LNCaP clone FGC (cell line): Measurements from ENCODE around the gene SAFB.

Experiments used
- DNase-seq: peaks from one replicate; pipeline ENCODE4 v3.0.0-alpha.2; 2011; ENCODE audit warnings: low read depth
- H3K4me3 ChIP-seq: 2 replicates; pipeline ENCODE4 v1.5.1; 2011; ENCODE audit warnings: mild to moderate bottlenecking, low read depth, low read length, control low read depth
- TF ChIP-seq, protein P1 (sequence below): IDR thresholded peaks from 2 replicates; pipeline ENCODE4 v1.5.1; 2012; ENCODE audit warnings: mild to moderate bottlenecking; ENCODE audit not compliant: control insufficient read depth, insufficient read depth; ENCODE audit errors: extremely low read depth

SAFB gene

DNA sequence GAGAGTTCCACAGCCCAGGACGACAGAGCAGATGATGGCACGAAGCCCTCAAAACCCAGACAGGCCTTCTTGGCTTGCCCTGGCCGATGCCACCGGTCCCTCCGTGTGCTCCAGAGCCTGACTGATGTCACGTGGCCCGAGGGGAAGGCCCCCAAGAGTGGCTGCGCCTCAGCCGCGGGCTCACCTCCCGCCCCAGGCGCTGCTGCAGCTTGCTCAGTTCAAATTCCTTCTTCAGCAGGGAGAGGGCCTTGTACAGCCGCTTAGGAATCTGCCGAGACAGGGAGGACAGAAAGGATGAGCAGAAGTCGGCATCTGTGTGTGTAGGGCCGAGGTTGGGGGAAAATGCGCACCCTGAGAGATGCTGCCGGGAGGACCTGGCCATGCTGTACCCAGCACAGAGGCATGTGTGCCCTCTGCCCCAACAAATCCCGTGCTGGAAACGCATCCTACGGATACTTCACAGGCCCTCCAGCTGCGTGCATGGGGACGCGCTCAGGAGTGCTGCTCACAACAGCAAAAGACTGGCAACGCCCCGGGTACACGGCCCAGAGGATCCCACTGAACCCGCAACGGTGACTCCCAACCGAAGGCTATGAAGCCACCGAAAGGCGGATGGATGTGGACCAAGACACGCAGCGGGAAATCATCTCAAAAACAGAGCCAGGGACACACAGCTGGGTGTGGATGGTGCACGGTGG, 84.1 kb downstream of the SAFB start:
- TF ChIP-seq, protein P1, sequence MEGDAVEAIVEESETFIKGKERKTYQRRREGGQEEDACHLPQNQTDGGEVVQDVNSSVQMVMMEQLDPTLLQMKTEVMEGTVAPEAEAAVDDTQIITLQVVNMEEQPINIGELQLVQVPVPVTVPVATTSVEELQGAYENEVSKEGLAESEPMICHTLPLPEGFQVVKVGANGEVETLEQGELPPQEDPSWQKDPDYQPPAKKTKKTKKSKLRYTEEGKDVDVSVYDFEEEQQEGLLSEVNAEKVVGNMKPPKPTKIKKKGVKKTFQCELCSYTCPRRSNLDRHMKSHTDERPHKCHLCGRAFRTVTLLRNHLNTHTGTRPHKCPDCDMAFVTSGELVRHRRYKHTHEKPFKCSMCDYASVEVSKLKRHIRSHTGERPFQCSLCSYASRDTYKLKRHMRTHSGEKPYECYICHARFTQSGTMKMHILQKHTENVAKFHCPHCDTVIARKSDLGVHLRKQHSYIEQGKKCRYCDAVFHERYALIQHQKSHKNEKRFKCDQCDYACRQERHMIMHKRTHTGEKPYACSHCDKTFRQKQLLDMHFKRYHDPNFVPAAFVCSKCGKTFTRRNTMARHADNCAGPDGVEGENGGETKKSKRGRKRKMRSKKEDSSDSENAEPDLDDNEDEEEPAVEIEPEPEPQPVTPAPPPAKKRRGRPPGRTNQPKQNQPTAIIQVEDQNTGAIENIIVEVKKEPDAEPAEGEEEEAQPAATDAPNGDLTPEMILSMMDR, result no peak
- H3K4me3 ChIP-seq, result no peak overlapping the region
- no peak for DNase-seq

DNA sequence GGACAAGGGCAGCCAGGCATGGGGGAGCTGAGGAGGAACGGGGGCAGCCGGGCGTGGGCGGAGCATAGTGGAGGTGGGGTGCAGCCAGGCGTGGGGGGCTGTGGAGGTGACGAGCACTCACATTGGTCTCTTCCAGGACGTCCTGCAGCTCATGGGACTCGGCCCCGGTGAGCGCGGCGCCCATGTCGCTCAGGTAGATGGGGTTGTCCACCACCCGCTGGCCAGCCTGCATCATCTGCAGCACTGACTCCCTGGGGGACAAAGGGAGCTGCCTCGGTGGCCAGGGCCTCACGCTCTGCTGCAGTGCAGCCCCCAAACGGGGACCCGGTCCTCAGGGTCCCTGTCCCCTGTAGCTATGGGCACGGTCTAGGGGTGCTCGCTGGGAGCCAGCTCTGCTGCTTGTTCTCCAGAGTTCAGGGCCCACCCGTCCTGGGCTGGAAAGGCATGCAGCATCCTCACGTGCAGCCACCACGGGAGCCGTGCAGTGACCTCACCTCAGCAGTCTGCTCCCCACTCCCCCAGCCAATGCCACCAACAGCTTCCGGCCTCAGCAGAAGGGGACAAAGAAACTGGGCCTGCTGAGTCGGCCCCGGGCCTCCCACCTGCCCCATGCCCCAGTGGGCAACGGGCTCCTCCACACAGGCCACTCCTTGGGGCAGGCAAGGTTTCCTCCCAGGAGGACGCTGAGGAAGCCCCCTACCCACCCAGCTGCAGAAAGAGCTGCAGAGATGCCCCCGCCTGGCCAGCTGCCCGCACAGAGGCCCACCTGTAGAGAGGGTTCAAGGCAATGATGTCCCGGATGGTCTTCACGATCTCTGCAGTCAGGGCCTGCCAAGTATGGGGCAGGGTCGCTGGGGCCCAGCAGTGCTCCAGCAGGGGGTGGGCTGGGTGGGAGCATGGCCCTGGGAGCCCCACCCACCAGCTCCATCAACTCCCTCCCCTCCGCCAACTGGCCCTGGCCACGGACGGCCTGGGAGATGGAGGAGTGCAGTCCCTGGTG, 85.0 kb downstream of the SAFB start:
- TF ChIP-seq, protein P1, result no peak
- DNase-seq, result no peak
- no peak overlapping the region for H3K4me3 ChIP-seq

DNA sequence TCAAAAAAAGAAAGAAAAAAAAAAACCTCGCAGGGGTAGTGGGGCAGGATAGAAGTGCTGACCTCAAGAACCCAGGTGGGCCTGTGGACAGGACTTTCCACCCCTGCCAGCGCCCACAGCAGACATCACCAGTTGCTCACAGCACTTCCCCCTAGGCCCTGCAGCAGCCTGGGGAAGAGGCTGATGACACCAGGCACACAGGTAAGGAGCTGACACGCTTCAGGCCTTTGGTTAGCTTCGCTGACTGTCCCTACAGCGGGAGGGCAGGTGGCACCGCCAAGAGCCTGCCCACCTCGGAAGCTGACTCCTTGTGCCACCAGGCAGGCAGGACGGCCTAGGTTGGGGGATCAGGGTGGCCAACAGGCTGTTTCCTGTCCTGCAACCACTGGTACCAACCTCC, 88.1 kb downstream of the SAFB start:
- no peak overlapping the region for H3K4me3 ChIP-seq
- TF ChIP-seq, protein P1, result no peak
- no peak for DNase-seq

DNA sequence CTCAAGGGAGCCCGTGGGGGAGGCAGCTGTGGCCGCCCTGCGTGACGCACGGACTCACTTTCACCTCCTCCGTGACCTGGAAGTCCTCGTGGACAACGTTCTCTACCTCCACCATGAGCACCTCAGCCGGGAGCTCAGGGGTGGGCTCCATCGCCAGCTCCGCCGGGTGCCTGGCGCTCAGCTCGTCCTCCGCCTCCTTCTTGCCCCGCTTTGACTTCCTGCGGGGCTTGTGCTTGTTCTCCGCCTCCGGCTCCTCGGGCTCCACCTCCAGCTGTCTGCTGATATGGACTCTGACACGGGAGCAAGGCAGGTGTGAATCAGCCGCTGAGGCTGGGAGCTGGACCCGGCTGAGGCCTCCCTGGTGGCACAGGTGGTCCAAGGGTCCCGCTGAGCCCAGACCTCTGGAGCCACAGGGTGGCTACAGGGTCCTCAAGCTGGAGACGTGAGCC, 88.9 kb downstream of the SAFB start:
- TF ChIP-seq, protein P1, result no peak
- no peak for DNase-seq
- no peak overlapping the region for H3K4me3 ChIP-seq

DNA sequence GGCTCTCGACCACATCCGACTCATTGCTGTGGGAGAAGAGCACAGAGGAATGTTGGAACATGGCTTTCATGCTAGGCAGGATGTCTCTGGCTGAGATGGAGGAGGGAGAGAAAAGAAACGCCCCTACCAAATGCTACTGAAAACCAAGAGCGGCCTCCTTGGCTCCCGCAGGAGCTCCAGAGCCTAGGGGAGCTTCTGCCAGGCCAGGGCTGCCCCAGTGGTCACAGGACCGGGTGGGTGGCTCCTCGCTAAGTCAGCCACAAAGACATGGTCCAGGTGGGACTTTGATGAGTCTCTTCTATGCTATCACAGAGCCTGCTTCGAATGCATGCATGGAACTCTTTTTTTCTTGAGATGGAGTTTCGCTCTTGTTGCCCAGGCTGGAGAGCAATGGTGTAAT, 90.3 kb downstream of the SAFB start:
- TF ChIP-seq, protein P1, result no peak
- DNase-seq, result no peak
- no peak overlapping the region for H3K4me3 ChIP-seq

DNA sequence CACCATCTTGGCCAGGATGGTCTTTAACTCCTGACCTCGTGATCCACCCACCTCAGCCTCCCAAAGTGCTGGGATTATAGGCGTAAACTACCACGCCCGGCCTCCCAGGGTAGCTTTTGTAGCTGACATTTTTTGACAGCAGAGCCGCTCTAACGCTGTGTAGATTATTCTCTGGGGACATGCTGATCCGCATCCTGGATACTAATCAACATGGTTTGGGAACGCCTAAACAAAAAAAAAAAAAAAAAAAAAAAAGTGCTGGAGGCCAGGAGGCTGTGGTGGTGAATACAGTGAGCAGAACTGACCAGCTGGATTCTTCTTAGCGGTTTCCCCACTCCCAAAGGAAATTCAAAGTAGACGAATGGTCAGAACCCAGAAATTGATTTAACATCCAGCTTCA, 91.9 kb downstream of the SAFB start:
- TF ChIP-seq, protein P1, result no peak
- H3K4me3 ChIP-seq, result no peak overlapping the region
- DNase-seq, result no peak
